Brain pericyte (primary cell): Measurements from ENCODE around the gene WNT7B.

ENCODE experiments used
- DNase-seq: peaks from one replicate; pipeline ENCODE4 v3.0.0-alpha.2; 2012; ENCODE audit warnings: low read depth, low spot score

Gene WNT7B

DNA sequence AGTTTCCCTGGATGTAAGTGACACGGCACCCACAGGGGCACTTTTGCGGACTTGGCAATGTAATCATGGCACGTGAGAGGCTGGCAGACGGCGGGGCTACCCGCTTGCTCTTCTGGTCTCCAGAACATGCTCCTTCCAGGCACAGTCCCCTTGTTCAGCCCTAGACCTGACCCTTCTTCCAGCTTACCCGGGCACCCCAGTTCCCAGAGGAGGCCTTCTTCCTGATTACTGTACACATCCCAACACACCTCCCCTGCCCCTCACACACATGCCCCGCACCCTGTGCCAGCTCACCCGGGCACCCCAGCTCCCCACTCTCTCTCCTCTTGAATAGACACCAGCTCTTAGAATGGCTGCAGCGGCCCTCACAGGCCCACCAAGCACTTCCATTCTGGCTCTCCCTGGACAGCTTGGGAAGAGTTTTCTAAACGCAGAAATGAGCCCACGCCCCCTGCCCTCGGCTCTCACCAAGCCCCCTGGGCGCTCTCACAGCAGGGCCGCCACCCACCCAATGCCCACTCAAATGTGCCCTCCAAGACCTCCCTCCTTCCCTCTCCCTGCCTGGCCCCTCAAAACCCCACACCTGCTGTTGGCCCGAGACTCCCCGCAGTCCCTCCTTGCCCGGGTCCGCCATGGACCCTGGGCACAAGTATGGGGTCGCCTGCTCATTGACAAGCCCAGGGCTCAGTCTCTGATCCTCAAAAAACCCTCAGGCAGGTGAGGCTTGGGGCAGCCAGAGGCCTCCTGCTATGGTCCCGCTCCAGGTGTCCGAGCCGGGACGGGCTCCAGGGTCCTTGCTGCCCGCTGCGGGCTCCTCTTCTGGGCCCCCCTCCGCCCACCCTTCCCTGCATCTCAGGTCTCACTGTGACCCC, 88.5 kb downstream of the WNT7B start:
- no peak for DNase-seq

DNA sequence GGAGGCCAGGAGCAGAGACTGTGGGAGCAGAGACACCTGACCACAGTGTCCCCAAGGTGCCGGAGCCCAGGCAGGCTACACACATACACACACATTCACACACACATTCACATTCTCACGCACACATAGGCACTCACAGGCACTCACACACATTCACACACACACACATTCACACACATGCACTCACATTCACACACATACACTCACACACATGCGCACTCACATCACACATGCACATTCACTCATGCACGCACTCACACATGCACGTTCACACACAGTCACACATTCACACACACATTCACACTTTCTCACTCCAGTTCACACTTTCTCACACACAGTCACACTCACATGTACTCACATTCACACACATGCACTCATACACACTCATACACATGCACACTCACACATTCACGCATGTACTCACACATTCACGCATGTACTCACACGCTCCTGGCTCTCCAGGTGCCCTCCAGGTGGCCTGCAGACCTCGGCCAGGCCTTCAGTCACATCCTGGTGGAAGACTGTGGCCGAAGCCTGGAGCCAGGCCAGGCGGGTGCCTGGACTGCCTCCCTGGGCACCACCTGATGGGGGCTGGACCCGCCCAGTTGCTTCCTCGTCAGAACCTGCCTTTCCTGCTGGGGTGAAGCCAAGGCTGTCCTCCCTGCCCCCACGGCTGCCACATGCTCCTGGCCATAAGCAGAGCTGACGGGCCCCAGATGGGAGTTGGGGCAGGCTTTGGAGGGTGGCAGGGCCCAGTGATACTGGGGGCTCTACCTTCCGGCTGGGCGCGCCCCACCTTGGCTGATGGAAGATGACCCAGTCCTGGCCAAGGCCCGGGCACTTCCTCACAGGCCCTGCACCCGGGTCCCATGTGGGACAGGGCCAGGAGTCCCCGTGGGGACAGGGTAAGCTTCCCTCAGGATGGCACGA, 89.5 kb downstream of the WNT7B start:
- no peak for DNase-seq

DNA sequence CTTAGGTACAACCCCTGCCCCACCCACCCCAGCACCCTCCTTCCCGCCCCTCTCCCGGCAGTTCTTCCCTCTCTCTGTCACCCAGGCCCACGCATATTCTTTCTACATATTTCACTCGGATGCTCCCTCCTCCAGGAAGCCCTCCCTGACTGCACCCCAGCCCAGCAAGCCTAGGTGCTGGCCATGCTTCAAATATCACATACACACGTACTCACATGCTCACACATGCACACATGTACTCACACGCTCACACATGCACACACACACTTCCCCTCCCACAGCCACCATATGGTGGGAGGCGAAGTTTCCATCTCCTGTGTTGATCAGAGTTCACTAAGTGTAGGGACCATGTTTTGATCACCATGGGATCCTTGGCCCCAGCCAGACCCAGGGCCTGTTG, 90.4 kb downstream of the WNT7B start:
- DNase-seq, result no peak

DNA sequence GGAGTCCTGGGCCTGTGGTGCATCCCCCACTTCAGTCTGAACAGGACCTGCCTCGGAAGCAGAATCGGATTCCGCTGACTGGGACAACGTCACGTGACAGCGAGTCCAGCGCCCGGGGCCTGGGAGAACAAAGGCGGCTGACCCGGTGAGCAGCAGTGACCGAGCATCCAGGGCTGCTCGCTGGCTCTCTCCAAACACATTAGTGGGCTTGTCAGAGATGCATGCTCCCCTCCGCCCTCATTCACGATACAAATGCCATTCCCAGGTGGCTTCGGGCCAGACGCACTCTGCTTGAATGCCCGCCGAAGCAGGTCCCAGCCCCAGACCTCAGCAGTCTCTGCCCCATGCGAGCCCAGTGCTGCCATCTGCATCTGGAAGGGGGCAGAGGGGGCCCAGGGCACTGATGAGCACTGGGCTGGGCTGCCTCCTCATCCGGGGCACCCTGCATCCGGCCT, 91.0 kb downstream of the WNT7B start:
- DNase-seq, result no peak

DNA sequence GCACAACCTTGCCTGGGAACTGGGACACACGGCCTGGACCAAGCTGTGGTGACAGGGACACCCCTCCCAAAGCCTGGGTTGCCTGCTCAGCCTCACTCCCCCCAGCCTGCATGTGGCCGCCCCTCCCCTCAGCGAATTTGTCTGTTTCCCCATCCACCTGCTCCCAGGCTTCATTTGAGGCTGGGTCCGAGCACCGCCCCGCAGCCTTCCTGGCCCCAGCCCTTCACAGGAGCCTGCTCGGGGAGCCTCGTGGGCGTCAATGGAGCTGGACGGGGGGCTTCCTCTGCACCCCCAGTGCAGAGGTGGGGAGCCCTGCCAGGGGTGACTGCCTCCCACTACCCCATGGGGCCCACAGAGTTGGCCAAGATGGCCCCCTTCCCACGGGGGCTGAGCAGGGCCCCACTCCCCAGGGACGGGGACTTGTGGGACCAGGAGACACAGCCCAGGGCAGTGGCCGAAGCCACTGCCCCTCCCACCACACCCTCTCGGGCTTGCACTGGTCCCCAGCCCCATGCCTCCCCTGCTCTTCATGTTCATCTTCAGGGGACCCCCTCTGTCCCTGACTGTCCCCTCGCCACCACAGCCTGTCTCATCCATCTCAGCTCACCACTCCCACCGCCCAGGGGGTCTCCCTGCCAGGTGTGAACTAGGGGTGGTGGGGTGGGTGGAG, 91.7 kb downstream of the WNT7B start:
- DNase-seq, result no peak

DNA sequence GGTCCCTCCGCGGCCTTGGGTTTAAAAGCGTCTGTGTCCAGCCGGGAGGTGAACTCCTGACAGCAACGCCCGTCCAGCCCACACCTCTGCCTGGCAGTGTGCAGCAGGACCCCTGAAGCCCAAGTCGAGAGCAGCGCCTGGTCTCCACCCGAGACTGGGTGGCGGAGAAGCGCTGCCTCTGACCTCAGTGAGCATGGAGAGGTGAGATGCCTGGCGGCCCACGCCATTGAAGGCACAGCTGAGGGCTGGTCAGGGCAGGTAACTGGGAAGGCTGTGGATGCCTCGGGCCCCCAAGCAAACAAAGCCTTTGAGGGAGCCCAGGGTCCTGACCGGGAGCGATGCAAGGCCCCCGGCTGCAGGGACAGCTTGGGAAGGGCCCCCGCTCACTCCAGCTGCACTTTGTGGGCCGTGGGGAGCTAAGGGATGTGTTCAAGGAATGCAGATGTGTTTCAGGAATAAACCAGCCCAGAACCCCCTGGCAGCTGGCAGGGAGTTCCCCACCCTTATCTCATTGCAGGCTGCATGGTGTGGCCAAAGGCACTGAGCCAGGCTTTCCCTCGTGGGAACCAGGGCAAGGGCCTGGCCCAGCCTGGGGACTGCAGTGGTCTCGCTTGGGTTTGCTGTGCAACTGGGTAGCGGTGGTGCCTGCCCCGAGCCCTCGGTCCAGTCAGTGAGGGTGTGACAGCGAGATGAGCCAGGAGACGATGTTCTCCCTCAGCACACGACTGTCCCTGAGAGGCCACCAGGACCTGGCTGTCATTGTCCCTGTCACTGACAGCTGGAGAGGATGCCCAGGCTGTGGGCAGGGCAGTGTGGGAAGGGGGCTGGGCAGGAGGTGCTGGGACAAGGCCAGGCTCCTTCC, 92.5 kb downstream of the WNT7B start:
- DNase-seq, result no peak

DNA sequence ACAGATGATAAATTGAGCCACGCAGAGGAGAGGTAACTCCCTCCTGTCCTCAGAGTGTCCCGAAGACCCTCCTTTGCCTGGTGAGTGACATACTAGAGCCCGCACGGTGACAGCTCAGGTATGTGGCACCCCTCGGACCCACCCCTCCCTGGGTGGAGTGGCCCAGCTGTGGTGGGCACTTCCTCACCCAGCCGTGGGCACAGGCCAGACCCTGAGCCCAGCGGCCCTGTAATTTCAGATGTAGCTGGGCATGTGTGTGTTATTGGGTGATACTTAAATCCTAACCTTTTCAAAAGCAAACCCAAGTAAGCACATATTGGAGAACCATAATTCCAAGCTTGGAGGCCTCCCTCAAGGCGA, 93.2 kb downstream of the WNT7B start:
- DNase-seq, result no peak

DNA sequence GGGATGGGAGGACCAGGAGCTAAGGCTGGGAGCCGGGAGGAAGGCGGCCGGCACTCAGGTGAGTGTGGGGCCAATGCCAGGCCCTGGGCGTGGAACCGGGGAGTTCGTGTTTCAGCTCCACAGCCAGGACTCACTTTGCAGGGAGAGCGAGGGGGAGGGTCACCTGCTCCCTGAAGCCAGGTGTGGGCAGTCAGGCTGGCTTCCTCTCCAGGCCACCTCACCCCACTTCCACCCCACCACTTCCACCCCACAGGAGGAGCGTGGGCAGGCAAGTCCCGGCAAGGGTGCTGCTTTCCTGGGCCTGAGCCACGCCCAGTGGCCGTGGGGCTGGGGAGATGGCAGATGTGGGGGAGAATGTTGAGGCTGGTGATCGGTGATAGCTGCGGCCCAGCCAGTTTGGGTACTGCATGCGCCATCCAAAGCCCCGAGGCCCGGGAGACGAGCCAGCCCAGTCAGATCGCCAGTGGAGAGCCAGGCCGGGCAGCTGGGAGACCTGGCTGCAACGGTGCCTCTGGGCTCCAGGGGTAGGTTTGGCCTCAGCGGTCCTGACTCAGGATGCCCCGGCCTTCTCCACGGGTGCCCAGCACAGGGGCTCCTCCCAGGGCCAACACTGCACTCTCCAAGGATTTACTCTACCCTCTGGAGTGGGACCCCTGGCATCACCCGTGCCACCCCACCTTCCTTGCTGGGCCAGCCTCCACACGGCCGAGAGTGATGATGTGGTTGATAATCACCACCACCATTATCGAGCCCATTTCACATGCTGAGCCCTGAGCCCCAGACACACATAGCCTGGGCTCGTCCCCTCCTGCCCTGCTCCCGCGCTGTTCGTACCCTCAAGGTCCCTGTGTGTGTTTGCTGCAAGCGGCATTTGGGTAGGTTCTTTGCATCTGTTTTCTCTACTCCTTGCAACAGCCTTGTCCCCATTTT, 93.8 kb downstream of the WNT7B start:
- DNase-seq, result no peak

DNA sequence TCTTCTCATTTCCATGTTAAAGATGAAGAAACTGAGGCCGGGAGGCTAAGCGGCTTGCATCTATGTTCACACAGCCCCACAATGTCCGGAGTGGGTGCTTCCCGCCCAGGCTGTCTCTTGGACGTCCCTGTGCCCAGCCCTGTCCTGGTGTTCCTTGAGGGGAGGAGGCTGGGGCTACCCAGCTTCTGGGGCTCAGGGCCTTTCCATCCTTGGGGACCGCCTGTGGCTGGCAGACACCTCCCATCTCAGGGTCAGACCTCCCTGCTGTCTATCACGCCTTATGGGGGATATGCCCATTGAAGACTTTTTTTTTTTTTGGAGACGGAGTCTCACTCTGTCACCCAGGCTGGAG, 95.5 kb downstream of the WNT7B start:
- DNase-seq, result no peak

DNA sequence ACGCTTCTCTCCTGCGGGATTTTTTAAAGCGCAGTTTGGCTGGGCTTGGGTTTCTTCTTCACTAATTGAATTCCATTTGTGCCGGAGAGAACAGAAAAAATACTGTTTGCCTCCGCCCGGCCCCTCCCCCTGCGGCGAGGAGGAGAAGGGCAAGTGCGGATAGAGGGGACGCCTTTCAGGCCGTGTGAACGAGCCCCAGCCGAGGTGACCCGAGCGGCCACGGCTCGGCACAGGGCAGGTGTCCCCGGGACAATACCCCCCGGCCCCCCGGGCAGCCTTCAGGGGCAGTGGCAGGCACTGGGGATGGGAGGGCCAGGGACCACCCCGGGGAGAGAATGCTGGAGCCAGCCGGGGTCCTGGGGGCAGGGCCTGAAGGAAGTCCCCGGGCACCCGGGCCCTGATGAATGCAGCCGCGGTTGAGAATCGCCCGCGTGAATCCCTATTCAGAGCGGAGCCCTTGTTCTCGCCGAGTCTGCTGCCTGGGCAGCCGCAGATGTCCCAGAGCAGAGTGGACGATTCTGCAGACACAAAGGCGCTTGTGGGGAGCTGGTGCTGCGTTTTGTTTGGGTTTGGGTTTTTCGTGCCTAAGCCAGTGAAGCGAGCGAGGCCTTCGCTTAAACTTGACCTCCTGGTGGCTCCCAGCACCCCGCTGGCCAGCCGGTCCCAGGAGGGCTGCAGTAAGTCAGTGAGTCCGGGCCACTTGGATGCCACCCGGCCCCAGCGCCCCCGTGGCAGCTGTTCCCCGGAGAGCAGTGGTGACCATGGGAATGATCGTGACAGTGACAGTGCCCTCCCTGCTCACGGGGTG, 96.0 kb downstream of the WNT7B start:
- no peak for DNase-seq

DNA sequence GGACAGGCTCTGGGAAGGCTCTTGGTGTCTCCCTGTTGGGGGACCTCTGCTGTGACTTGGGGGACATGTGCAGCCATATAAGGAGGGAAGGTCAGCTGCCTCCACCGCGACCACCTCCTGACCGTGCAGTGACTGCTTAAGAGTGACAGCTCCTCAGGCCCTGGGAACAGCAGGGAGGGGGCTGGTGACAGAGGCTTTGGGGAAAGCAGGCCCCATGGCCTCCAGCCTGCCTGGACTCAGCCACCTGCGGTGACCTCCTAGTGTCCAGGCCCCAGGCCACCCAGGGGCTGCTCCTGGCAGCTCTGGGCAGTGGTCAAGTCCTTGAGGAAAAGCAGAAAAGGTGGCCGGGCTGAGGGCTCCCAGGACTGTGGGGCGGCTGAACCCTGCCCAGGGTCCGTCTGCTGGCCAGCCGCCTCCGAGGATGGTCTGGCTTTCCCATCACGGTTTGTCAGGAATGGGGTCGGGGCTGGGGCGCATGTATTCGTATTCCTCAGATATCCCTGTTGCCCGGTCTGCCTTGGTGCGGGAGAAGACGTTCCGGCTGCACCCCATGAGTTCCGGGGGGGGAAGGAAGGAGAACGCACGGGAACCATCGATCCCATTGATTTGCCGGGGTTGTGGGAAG, 96.8 kb downstream of the WNT7B start:
- no peak for DNase-seq

DNA sequence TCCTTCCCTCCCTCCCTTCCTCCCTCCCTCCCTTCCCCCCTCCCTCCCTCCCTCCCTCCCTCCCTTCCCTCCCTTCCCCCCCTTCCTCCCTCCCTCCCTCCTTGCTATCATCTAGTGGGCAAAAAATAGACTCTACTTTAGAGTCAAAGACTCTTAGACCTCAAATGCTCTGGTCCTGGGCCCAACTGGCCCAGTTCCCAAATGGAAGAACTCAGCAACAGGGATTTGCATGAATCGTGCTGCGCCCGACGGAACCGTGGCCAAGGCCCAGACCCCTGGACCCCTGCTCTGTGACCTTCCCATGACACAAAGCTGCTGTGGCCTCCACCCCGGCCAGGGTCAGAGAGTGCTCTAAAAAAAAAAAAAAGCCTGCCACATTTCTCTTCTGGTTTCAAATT, 97.4 kb downstream of the WNT7B start:
- DNase-seq, result no peak

DNA sequence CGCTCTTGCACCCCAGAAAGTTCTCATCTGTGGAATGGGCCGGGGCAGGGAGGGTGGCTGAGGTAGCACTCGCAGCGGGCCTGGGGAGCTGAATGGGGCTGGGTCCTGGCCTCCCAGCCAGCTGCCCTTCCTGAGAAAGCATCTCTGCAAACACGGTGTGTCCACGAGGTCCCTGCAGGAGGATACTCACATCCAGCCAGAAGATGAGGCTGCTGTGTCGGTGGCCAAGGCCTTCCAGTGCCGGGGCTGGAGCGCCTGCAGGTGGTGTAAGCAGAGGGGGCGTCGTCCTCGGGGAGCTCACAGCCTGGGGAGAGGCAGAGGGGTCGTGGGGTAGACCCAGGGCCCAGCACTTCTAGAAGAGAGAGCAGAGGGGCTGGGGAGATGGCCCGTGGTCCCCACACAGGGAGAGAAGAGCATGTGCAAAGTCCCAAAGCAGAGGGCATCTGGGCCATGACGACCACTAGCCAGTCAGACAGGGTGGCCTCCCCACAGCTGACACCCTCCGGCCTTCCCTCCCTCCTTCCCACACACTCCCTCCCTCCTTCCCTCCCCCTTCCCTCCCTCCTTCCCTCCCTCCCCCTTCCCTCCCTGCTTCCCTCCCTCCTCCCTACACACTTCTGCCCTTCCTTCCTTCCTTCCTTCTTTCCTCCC, 97.9 kb downstream of the WNT7B start:
- no peak for DNase-seq

DNA sequence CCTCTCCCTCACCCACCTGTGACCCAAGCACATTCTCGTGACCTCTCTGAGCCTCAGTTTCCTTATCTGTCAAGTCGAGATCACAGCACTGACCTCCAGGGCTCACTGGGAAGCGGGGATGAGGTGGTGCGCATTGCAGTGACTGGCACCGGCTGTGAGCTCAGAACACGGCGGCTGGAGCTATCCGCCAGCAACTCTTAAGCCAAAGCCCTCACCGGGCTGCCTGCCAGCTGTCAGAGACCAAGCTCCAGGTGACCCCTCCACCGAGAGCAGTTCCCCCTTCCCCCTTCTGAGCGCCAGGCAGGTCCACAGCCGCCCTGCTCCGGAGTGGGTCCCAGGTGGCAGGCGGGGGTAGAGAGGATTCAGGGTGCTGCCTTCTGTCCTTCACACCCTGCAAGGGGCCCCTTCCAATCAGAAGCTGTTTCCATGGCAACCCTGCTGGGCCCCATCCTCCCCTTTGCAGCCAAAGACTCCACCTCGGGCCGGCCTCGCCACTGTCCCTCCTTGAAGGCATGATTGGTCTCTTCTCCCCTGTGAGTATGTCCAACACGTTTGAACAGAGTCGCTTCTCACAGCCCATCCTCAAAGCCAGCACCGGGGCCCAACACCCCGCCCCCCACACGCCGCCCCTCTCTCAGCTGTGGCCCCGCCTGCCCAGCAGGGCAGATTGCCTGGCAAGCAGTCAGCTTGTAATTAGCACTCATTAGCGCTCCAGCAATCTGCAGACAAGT, 98.7 kb downstream of the WNT7B start:
- DNase-seq, result no peak

DNA sequence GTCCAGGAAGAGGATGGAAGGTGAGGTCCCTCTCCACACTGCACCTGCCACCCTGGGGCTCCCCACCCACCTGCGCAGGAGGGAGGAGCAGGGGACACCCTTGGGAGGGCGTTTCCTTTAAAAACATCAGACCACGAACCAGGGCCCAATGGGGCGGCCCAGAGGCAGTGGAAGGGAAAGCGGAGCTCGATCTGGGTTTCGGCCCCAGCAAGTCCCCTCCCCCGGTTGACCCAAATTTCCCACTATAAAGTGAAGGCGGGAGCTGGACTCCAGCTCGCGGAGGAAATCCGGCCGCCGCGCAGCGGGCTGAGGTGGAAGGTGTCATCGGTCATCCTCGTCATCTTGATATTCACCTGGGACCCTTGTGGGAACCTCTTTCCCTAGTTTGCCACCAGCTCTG, 99.3 kb downstream of the WNT7B start:
- DNase-seq, result no peak

DNA sequence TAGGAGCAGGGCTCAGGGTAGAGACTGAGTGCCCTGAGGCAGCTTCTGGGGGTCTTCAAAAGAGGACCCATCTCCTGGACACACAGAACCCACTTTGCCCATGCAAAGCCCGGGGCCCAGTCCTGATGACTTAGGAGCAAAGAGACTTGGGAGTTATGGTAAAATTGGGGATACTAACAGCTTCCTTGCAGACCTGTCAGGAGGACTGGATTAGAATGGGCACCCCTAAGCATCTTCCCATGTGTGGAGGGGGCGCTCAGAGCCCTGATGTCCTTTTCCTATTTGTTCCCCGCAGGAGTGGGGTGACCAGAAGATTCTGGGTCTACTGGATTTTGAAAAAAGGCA, 100.0 kb downstream of the WNT7B start:
- no peak for DNase-seq

DNA sequence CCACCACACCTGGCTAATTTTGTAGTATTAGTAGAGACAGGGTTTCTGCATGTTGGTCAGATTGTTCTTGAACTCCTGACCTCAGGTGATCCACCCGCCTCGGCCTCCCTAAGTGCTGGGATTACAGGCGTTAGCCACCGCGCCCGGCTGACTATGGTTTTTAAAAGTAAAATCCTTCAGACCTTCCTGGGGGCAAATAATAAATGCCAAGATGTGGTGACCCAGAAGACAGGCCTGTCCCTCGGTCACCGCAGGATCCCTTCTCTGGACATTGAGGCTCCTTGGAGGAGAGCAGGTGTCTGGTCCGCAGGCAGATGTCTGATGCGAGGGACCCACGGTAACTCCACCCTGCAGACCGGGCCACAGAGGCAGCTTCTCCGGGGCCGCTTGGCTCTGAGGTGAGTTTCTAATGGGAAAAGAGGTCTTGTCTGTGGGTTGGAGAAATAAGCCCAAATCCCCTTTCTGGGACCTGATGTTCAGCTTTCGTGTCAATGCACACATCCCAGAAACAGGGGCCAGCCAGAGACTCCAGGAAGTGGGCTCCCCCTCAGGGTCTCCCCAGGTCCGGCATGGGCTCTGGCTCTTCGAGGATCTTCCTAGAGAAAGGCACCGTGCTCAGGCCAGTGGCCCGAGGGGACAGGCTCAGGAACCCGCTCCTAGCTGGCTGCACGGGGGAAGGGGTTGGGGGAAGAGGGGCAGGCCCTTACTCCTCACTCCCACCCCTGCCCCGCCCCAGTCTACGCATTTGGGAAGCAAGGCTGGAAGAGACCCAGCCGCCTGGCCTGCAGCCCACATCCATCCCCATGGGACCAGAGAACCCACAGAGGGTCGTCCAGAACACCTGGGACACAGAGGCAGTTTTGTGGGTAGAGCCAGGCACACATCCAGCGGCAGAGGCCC, 100.6 kb downstream of the WNT7B start:
- DNase-seq, result no peak
